NCI-H1436 (cell line): ENCODE results near the gene IQCM.

ENCODE experiments used
- DNase-seq: peaks from one replicate; lab custom pipeline; 2025; lab: John Stamatoyannopoulos, UW

Gene IQCM

DNA sequence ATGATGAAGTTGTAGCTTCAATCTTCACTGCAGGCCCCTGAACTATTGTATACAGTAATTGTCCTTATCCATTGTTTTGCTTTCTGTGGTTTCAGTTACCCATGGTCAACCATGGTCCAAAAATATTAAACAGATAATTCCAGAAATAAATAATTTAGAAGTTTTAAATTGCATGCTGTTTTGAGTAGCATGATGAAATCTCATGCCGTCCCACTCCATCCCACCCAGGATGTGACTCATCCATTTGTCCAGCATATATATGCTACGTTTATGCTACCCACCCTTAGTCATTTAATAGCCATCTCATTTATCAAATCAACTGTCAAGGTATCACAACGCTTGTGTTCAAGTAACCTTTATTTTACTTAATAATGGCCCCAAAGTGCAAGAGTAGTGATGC lies 34.5 kb downstream of the IQCM start:
- no peak for DNase-seq

DNA sequence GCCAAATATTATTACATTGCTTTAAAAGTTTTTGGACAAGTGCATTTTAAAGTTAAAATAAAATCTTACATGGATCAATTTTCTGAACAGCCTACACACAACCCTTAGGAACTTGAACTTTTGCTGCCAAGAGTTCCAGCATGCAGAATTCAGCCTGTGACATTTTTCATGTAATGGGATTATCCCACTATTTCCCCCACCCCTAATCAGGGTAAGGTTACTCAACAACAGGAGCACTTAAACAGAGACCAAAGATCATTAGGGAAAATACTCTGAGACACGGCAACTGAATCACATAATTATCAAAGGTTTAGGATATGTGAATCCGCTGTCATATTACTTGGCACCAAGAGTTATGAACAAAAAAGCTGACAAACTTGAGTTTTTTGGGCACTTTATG lies 47.2 kb downstream of the IQCM start:
- no peak for DNase-seq

DNA sequence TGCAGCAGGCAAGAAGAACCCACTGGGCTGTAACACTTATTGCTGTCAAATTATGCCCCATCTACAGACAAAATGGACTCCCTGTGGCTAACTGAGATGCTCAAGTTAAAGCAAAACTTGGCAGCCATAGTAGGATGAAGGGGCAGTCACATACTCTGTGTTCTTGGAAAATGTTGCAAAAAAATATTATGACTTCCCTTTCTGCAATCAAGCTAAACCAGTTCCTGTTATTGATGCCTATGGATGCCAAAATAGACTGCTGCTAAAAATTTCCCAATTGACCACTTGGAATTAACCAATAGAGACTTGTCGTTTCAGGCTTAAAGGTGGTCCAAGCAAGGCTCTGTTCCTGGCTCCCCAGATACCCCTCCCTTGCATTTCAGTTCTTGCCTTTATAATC lies 49.5 kb downstream of the IQCM start:
- no peak for DNase-seq

DNA sequence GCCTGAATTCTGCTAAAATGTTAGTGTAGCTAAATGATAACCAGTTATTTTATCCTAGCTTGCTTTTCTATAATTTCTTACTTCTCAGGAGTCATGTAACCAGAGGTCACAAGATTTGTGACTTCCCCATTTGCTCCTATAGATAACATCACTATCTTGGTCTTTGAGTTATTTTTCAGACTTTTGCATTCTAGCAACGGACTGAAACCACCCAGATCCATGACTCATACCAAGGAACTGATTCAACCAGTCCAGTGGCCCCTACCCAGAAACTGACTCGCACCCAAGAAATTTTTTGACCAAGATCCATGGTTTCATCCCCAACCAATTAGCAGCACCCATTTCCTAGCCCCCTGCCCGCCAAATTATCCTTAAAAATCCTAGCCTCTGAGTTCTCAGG lies 50.0 kb downstream of the IQCM start:
- DNase-seq, result no peak

DNA sequence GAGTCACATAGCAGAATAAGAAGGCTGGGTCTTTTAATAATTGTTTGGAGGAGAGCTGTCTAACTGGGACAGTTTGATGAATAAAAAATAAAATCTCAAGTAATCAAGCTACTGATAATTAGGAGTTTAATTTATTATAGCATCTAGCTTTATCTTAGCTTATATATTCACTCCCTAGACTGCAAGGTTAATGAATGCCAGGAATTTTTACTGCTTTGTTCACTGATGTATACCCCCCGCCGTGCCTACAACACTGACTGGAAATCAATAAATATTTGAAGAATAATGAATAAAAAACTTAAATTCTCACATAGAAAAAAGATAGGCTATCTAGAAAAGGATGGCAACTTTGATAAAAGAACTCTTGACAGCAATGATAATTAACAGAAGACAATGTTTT lies 59.7 kb downstream of the IQCM start:
- DNase-seq, result no peak

DNA sequence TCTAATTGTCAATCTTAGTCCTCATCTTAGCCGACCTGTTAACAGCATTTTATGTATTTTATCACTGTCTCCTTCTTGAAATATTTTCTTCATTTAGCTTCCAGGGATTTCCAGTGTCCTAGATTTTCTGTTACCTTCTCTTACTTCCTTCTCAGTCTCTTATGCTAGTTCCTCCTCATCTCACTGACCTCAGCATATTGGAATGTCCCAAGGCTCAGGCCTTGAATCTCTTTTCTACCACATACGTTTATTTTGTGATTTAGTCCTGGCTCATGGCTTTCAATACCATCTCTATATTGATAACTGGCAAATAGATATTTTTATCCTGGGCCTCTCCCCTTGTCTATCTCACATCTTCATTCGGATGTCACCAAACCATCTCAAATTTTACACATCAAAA lies 61.1 kb downstream of the IQCM start:
- no peak for DNase-seq

DNA sequence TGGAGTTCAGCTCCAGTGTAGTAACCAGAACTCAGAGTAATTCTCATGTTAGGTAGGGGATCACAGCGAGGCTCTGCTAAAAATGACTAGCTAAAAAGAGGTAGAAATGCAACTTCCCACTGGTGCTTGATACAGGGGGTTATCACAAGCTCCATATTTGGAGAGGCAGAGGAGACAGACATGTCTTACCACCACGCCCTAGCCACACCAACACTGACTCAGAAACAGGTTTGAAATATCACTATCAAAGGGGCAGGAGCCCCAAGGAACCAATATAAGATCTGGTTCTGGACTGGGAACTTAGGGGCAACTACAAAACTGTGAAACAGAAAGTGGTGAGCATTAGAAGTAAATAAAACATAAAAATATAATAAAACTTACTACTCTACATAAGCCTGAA lies 62.9 kb downstream of the IQCM start:
- DNase-seq, result no peak

DNA sequence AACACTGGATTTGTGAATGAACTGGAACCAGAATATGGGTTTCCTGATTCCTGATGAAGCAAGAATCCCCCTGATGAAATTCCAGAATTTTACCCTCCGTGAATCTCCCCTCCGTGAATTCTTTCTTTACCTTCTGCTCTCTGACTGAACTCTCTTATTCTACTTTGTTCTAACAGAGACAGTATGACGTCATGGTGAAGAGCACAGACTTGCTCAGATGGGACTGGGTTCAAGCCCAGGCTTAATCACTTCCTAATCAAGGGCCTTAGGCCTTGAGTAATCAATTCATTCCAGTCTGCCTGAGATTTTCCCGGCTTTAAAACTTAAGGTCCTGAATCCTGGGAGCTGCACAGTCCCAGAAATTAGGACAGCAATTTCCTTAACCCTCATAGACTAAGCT lies 64.5 kb downstream of the IQCM start:
- no peak for DNase-seq

DNA sequence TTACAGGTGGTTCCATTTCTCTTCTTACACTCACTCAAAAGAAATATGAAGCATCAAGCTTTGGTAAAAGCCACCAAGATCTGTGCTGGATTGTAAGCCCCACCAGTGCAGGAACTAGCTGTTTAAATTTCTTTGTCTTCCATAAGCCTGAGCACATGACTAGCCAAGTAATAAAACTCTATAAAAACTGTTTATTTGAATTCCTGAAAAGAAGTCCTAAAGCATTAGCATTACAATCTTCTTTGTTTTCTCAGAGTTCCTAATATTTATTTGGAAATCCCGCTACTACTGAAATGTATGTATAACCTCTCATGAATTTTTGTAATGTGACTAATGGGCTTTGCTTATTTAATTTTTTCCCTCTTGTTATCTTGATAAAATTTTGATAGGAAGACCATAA lies 65.9 kb downstream of the IQCM start:
- DNase-seq, result no peak

DNA sequence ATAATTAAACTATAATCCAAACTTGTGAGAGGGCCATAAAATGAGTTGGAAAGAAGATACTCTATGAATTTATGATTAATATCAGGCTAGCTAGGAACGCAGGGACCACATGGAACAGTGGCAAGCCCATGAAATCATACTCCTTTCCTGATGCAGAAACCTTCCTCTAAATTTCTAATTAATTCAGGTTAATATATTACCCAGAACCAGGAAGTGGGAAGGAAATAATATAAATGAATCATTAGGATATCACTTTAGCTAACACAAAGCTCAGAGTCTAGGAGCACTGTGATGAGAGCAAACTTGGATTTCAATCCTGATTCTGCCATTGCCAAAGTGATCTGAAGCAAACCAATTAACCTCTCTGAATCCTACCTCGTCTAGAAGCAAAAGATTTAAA lies 68.0 kb downstream of the IQCM start:
- no peak for DNase-seq

DNA sequence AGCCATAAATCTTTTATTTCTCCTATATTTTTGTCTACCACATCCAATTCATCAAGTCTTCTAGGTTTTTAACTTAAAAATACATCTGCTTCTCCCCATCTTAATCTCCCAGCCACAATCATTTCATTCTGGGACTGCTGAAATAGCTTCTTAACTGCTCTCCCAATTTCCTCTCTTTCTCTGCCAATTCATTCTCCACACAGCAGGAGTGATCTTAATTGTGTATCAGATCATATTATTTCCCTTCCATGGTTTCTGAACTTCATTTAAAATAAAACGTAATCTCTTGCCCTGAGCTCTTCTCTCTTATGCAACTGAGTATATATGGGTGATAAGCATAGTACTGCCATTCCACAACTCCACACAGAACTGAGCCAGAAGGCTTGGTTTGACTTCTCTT lies 69.4 kb downstream of the IQCM start:
- DNase-seq, result no peak

DNA sequence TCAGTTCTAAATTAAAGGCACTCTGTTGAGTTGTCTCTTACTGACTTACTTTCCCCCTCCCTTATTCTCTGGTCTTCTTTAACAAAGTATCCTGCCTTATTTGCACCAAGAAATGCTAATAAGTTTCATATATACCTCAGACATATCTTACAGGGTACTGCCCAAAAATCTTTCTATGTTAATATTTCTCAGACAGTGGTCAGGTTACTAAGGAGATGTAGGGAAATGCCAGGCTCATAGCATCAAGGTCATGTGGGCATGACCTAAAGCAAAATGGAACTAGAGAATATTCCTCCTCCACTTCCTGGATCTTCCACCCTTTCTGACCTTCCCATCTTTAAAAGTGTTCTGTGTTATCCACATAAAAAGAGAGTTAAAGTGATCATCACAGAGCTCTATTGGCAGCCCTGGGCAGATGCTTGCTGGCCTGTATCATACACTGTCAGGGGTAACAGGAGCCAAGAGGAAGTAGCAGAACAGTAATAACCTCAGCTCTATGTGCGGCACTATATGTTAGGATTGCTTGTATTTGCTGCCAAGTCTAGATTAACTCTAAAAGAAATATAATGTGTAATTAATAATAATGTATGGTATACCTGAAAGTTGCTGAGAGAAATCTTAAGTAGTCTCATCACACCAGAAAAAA lies 74.3 kb downstream of the IQCM start:
- DNase-seq, result no peak

DNA sequence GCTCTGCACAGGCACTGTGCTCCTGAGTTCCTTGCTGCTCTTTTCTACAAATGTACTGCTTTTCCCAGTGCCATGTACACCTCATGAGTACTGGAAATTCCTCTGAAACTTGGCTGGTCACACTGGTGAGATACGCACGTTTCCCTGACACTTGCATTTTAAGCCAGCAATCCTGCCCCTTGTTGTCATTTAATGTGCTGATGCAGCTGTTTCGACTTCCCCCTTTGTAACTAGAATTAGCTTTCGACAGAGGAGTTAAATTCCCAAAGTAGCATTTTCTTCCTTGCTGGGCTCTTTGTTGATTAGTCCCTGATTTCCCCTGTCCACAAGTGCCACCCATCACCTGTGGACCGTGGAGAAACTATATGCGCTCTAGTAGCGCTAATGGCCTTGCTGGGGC lies 77.5 kb downstream of the IQCM start:
- DNase-seq, result no peak

DNA sequence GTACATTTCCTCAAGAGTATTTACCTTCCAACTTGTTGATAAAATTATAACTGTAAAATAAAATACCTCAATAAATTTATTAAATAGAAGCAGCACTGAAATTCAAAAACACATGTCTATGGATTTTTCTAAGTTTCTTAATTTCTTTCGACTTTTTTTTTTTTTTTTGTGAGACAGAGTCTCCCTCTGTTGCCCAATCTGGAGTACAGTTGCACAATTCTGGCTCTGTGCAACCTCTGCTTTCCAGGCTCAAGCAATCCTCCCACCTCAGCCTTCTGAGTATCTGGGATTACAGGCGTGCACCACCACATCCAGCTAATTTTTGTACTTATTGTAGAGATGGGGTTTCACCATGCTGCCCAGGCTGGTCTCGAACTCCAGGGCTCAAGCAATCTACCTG lies 79.8 kb downstream of the IQCM start:
- DNase-seq, result no peak

DNA sequence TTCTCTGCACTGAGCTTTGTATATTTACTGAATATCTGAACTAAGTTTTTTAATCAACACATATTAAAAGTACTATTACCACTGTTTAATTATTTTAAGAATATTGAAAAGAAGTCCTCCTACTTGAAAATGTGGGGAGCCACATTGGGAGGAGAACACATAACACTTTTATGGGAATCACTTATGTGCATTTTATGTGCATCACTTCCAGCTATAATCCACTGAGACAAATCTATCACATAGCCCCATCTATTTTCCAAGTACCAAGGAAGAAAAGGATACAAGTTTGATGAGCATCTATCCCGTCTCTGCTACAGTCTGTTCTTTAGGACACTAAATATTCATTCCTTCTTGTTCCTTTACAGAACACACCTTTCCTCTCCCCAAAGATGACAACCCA lies 87.2 kb downstream of the IQCM start:
- no peak for DNase-seq

DNA sequence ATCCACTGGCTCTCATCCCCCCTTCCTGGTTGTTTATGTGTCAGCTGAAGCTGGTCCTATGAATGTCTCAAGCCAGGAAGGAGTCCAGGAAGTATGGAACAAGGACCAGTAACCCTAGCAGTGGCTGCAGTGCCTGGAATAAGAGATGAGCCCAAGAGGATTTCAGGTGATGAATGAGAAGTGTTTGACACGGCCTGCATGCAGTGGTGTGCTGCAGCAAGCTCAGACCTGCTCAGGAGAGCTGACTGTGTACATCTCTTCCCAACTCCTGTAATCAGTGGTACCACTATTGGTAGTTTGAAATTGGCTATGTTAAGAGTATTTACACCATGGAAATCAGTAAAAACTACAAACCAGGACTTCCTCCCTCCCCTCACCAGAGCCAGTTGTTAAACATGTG lies 88.0 kb downstream of the IQCM start:
- DNase-seq, result no peak

DNA sequence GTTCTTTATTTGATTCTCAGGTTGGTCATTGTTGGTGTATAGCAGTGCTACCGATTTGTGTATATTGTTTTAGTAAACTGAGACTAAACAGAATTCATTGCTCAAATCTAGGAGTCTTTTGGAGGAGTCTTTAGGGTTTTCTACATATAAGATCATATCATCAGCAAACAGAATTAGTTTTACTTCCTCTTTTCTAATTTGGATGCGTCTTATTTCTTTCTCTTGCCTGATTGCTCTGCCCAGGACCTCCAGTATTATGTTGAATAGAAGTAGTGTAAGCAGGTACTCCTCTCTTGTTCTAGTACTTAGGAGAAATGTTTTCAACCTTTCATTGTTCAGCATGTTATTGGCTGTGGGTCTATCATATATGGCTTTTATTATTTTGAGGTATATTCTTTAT lies 92.6 kb downstream of the IQCM start:
- DNase-seq, result no peak

DNA sequence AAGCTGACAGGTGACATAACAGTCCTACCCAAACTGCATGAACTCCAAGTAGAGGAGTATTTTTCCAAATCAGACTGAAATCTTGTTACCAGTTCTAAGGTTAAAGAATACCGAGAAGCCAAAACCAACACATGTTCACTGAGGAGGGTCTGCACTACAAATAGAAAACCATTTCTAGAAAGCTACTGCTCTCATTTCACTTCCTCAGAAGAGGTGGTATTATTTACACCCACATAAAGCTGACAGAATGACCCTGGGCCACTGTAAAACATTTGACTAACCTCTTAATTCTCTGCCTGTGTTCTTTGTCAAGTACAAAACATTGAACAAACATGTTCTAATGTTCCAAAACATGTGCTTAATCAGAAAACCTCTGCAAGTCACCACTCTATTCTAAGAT lies 95.8 kb downstream of the IQCM start:
- no peak for DNase-seq

DNA sequence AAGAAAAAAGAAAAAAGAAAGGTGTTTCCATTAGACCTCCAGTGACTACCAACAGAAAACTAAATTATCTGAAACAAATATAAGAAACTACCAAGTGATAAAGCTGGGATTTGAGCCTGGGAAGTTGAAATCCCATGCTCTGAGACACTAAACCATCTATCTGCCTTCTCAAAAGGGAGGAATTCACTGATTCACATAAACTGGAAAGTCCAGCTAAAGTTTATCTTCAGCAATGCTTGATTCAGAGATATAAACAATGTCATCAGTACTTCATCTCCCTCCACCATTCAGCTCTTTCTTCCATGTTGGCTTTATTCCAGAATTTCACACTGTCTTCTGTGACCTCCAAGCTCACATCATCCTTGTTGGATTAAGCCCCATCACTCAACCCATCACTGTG lies 96.3 kb downstream of the IQCM start:
- DNase-seq, result no peak

DNA sequence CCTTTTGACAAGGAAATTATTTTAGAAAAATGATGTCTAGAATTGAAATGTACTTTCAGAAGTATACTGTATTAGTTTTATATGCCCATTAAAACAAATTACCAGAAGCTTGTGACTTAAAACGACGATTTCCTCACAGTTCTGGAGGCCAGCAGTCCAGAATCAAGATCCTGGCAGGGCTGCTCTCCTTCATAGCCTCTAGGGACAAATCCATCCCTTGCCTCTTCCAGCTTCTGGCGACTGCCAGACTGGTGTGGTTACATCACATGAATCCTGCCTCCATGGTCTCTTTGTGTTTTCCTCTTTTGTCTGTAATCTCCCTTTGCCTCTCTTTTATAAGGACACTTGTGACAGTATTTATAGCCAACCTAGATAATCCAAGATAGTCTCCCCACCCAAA lies 97.1 kb downstream of the IQCM start:
- DNase-seq, result no peak

DNA sequence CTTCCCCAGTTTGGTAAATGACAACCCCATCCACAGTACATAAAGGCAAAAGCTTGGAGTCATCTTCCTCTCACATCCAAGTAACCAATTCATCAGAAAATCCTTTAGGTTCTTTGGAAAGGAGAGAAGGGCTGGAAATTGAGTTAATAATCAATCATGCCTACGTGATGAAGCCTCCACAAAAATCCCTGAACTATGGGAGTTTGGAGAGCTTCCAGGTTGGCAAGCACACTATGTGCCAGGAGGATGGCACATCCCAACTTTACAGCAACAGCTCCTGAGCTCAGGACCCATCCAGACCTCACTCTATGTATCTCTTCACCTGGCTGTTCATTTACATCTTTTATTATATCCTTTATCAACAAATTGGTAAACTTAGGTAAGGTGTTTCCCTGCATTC lies 98.9 kb downstream of the IQCM start:
- DNase-seq, result no peak

DNA sequence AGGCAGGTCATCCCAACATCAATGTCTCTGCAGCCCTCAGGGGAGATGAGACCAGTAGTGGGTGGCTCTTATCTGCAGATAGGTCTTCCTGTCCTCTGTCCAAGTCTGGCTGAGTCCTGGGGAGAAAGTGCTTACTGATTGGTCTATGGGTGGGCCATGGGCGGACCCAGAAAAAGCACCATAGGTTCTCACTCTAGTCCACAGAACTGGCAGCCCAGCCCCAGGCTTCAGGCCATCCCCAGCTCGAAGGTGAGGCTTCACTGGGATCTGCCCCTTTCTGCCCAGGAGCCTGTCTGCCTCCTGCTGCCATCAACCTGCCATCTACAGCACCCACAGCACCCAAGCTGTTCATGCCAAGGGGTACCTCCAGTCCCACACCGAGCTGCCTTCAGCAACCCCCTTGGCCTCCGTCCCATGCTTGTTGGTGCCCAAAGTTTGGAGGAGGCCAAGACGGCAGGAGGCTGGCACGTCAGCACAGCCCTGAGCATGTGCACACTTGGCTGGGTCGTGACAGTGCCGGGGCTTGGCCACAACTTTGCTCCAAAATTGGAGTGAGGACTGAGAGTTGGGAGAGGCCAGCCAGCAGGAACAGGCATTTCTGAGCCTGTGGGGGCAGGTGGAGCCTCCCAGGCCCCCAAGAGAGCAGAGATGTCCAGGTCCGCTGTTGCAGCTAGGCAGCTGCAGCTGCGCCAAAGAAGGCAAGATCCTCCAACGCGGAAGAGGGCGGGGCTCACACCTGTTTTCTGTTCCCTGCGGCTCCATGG lies 99.6 kb downstream of the IQCM start:
- DNase-seq, result no peak

DNA sequence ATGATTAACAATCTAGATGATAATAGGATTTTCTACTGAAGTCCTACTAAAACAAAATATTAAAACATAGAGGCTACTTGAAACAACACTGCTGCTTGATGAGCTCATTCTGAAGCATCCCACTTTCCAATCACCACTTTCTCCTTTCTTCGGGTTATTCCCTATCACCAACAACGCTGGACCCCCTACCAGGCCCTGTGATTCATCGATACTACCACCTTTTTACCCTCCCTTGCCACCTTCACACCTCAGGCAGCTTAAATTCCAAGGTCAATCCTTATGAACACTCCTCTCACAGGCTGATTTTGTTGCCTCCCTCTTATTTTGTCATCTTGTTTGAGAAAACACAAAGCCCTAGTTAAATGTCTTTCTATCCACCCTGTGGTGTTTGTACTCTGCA lies 102.6 kb downstream of the IQCM start:
- no peak for DNase-seq
